Panc1 (cell line): Measurements from ENCODE around the gene HABP2. TPM values are rescaled to one million over a fixed set of nuclear protein-coding genes. Genes with fewer than 3 reads are reported as not detected.

ENCODE experiments used
- ATAC-seq: fragments of 200-7000 bp; cut with Tn5 transposase; 2 replicates; pipeline ENCODE4 v1.9.1; 2020; ENCODE audit warnings: mild to moderate bottlenecking, moderate library complexity
- BruUV-seq: library from RNA; stranded (reverse); fragments of 400-500 nt; replicated peaks from 2 replicates; lab custom pipeline; 2021; lab: Mats Ljungman, UMichigan
- CTCF ChIA-PET: fragments of 300-600 bp; sonication (Branson Sonifier 250); formaldehyde crosslinking; loops from one replicate; lab custom pipeline; 2022; ENCODE audit warnings: antibody characterized with exemption; lab: Charles Lee
- POLR2A ChIA-PET: fragments of 300-600 bp; sonication (Branson Sonifier 250); formaldehyde crosslinking; loops from one replicate; lab custom pipeline; 2022; ENCODE audit warnings: antibody characterized with exemption; lab: Charles Lee
- DNase-seq: peaks from one replicate; pipeline ENCODE4 v3.0.0-alpha.2; 2010; ENCODE audit warnings: low read depth, low spot score
- H3K27ac ChIP-seq: 2 replicates; pipeline ENCODE4 v1.5.1; 2011; ENCODE audit warnings: mild to moderate bottlenecking, low read length, inconsistent platforms
- H3K27me3 ChIP-seq: fragments of 200-500 bp; sonication (Bioruptor generic); 2 replicates; pipeline ENCODE4 v1.6.0; 2014; ENCODE audit warnings: low read length, inconsistent platforms; ENCODE audit not compliant: control insufficient read depth, insufficient read depth
- H3K36me3 ChIP-seq: fragments of 200-500 bp; sonication (Bioruptor generic); 2 replicates; pipeline ENCODE4 v1.5.1; 2014; ENCODE audit warnings: inconsistent platforms, mild to moderate bottlenecking, low read length, moderate library complexity; ENCODE audit not compliant: control insufficient read depth, insufficient read depth
- H3K4me1 ChIP-seq: 2 replicates; pipeline ENCODE4 v1.5.1; 2011; ENCODE audit warnings: inconsistent platforms, mild to moderate bottlenecking, low read length, moderate library complexity; ENCODE audit not compliant: control insufficient read depth, insufficient read depth
- H3K4me3 ChIP-seq, 2 experiments: 2 replicates each; pipeline ENCODE4 v1.5.1; 2011 to 2012; ENCODE audit warnings: low read depth in 2 of 2, low read length in 2 of 2, mild to moderate bottlenecking in 2 of 2, inconsistent platforms in 1 of 2, moderate library complexity in 1 of 2
- H3K9me3 ChIP-seq: fragments of 200-500 bp; sonication (Bioruptor generic); 2 replicates; pipeline ENCODE4 v1.5.1; 2014; ENCODE audit warnings: low read depth, mild to moderate bottlenecking, inconsistent platforms, low read length, moderate library complexity; ENCODE audit not compliant: control insufficient read depth, insufficient read depth
- CTCF ChIP-seq: fragments of 450-650 bp; IDR thresholded peaks from 2 replicates; pipeline ENCODE4 v1.5.1; 2017; ENCODE audit warnings: mild to moderate bottlenecking
- POLR2AphosphoS5 ChIP-seq: IDR thresholded peaks from 2 replicates; pipeline ENCODE4 v1.6.1; 2012; ENCODE audit warnings: mild to moderate bottlenecking, low read depth, low read length, moderate library complexity
- REST ChIP-seq, 2 experiments: IDR thresholded peaks; 2 replicates each; pipeline ENCODE4 v1.6.1; 2011 to 2012; ENCODE audit warnings: low read depth in 2 of 2, control low read depth in 1 of 2, low read length in 1 of 2, mild to moderate bottlenecking in 1 of 2, moderate library complexity in 1 of 2; ENCODE audit not compliant: insufficient read depth in 1 of 2
- SIN3A ChIP-seq: IDR thresholded peaks from 2 replicates; pipeline ENCODE4 v1.6.1; 2012; ENCODE audit warnings: low read depth, mild to moderate bottlenecking, low read length, moderate library complexity, borderline replicate concordance; ENCODE audit not compliant: insufficient read depth
- TCF7L2 ChIP-seq: IDR thresholded peaks from 2 replicates; pipeline ENCODE4 v1.6.1; 2011; ENCODE audit warnings: mild to moderate bottlenecking, low read depth, low read length, inconsistent platforms
- in situ Hi-C: cut with HindIII; loops from 2 replicates; pipeline ENCODE4 v1.10.0; 2016; ENCODE audit warnings: low sequenced_read_pairs, low pct_unique_long_range_greater_than_20kb
- intact Hi-C: fragments of 100-400 bp; cut with micrococcal nuclease; formaldehyde crosslinking; loops from one replicate; pipeline ENCODE4 v1.10.0; 2022; ENCODE audit not compliant: unreplicated experiment
- total RNA-seq: library from RNA; stranded (reverse); gene quantifications from one replicate; pipeline ENCODE4 v1.2.1, GENCODE V29; 2021; ENCODE audit not compliant: unreplicated experiment

Gene HABP2
- total RNA-seq, 1 experiment from 2014 or later, result 0.13 TPM

- TF ChIP-seq SIN3A, result no peak
- no peak for TF ChIP-seq POLR2AphosphoS5
- TF ChIP-seq TCF7L2, result no peak
- no peak for TF ChIP-seq CTCF
- no peak for TF ChIP-seq REST (IDR thresholded peaks at IDR 0.05; ENCODE audit: insufficient read depth in 1 of 2, low read depth in 2 of 2, low read length in 1 of 2)
- Histone ChIP-seq H3K9me3 (peaks cover 3% of the 10 kb centered on the region; the same call in 1 of the 2 replicates), H3K36me3 (no peaks in the 10 kb centered on the region), H3K4me1 (no peaks in the 10 kb centered on the region), H3K4me3 (no peak overlapping the region), H3K27ac (no peak overlapping the region), H3K27me3 (peaks cover 17% of the 10 kb centered on the region)
- ChIA-PET CTCF (no interaction called here), POLR2A (no interaction called here)
- in situ Hi-C loops, result no loop called here
- intact Hi-C loops, result no loop called here
- BruUV-seq, result no TSS peak
- ATAC-seq (no peak), DNase-seq (no peak)
Observed at GRCh38 chr10:113504423-113504822, 48.4 kb upstream of the HABP2 start.

- in situ Hi-C loops (no loop called here), intact Hi-C loops (no loop called here)
- Histone ChIP-seq H3K27ac (no peak overlapping the region), H3K4me1 (no peaks in the 10 kb centered on the region), H3K4me3 (no peak overlapping the region), H3K27me3 (peaks cover 16% of the 10 kb centered on the region), H3K36me3 (no peaks in the 10 kb centered on the region), H3K9me3 (peaks cover 6% of the 10 kb centered on the region; the same call in 1 of the 2 replicates)
- ChIA-PET POLR2A (no interaction called here), CTCF (no interaction called here)
- ATAC-seq (no peak), DNase-seq (no peak)
- no TSS peak for BruUV-seq
- TF ChIP-seq TCF7L2 (no peak), REST (IDR thresholded peaks at IDR 0.05; ENCODE audit: insufficient read depth in 1 of 2, low read depth in 2 of 2, low read length in 1 of 2) (no peak), POLR2AphosphoS5 (no peak), SIN3A (no peak), CTCF (no peak)
Observed at GRCh38 chr10:113506476-113506875, 46.4 kb upstream of the HABP2 start.
